T-helper 1 cell (primary cell): ENCODE data around the gene LINGO1.

Experiments used
- DNase-seq, 5 donors: peaks; one replicate each; pipeline ENCODE4 v3.0.0-alpha.2; 2012 to 2020

The LINGO1 gene

GRCh38 chr15:77567202-77567601 lies 65.5 kb downstream of the LINGO1 start:
- DNase-seq: no peak

DNA sequence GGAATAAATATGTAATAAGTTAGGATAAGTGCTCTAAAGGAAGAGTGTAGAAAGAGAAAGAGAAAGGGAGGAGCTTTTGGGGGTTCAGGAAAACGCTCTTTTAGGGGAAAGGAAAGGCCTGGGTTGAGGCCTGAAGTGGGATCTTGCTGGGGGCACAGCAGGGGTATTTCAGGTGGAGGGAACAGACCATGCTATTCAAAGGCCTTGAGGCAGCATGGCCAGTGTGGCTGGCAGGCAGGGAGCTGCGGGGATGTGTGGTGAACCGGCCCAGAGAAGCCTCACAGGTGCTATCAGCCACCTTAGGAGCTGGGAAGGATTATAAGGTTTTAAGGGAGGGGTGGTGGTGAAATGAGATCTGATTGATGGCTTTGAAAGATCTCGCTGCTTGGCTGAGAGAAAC lies 66.6 kb downstream of the LINGO1 start:
- DNase-seq: no peak

- DNase-seq: no peak
Observed at GRCh38 chr15:77565378-77565915, 67.3 kb downstream of the LINGO1 start.

DNA sequence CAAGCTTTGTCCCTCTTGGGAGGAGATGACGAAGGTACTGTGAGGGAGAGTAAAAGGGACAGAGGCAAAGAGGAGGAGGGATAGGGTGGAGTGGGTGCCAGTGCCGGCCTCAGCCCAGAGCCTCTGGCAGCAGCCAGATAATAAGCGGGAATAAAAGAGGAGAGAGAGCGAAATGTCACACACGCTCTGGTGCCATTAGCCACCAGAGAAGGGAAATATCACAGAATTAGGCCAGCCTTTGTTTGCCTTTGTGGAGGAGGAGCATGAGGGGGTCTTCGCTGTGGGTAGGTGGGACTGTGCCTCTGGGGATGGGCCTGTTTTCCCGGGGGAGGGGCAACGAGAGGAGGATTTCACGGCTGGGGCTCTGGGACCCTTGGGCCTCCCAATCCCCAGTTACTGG lies 67.8 kb downstream of the LINGO1 start:
- DNase-seq: no peak

DNA sequence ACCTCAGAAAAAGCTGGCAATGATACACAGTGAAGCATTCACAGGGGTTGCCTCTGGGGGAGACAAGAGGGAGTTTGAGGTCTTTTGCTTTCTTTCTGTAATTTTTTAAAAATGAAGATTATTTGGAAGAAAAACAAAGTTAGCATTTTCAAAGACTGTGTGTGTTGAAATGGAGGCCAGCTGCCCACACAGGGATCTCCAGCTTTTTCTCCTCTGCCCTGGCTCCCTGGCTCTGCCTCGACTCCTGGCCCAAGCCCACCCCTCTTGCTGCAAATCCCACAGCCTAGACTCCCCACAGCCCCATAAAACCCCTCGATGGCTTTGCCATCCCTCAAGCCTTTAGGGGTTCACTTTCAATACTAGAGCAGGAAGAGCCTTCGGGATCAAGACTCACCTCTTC lies 68.4 kb downstream of the LINGO1 start:
- no peak for DNase-seq

- no peak for DNase-seq
Observed at GRCh38 chr15:77563623-77564156, 69.0 kb downstream of the LINGO1 start.
